Esophagus (tissue), 2 donors: ENCODE results near the gene EFTUD2. TPM values are rescaled to one million over a fixed set of nuclear protein-coding genes. Genes with fewer than 3 reads are reported as not detected.

ENCODE experiments used
- H3K27ac ChIP-seq, 2 donors: one replicate each; pipeline ENCODE4 v1.5.1; 2013; ENCODE audit warnings: low read depth in 2 of 2, mild to moderate bottlenecking in 2 of 2, inconsistent platforms in 1 of 2, low read length in 1 of 2, moderate library complexity in 1 of 2
- H3K27me3 ChIP-seq, 2 donors: one replicate each; pipeline ENCODE4 v1.6.1; 2013; ENCODE audit warnings: low read length in 2 of 2, control low read depth in 1 of 2, mild to moderate bottlenecking in 1 of 2; ENCODE audit not compliant: insufficient read depth in 2 of 2, control insufficient read depth in 1 of 2
- H3K36me3 ChIP-seq, 2 donors: one replicate each; pipeline ENCODE4 v1.6.1; 2013; ENCODE audit warnings: low read length in 1 of 2; ENCODE audit not compliant: control insufficient read depth in 2 of 2, insufficient read depth in 2 of 2
- H3K4me1 ChIP-seq, 2 donors: one replicate each; pipeline ENCODE4 v1.6.1; 2013; ENCODE audit warnings: low read length in 1 of 2; ENCODE audit not compliant: control insufficient read depth in 2 of 2, insufficient read depth in 2 of 2
- H3K4me3 ChIP-seq, 2 donors: one replicate each; pipeline ENCODE4 v1.5.1; 2013; ENCODE audit warnings: low read length in 2 of 2, mild to moderate bottlenecking in 2 of 2, low read depth in 1 of 2, moderate library complexity in 1 of 2
- H3K9me3 ChIP-seq, 2 donors: one replicate each; pipeline ENCODE4 v1.6.1; 2013; ENCODE audit warnings: mild to moderate bottlenecking in 2 of 2, low read depth in 1 of 2, low read length in 1 of 2, moderate library complexity in 1 of 2; ENCODE audit not compliant: control insufficient read depth in 2 of 2, insufficient read depth in 1 of 2
- WGBS, 2 donors: extraction: QIAGEN DNeasy Blood & Tissue Kit; methylation state at CpG; one replicate each; pipeline ENCODE4 v1.1.7; 2013; 5-methylcytosine and 5-hydroxymethylcytosine counted together
- polyA plus RNA-seq, 2 donors: library from polyadenylated mRNA; stranded (reverse); fragments of 200-250 nt; gene quantifications; one replicate each; pipeline ENCODE4 v1.2.3, GENCODE V29; 2013
- donor health status: healthy with polysubstance abuse.
- donor health status: Bipolar disorder and iron deficiency.

EFTUD2 gene
- polyA plus RNA-seq, 2 donors: 15.8 to 38.4 TPM

DNA sequence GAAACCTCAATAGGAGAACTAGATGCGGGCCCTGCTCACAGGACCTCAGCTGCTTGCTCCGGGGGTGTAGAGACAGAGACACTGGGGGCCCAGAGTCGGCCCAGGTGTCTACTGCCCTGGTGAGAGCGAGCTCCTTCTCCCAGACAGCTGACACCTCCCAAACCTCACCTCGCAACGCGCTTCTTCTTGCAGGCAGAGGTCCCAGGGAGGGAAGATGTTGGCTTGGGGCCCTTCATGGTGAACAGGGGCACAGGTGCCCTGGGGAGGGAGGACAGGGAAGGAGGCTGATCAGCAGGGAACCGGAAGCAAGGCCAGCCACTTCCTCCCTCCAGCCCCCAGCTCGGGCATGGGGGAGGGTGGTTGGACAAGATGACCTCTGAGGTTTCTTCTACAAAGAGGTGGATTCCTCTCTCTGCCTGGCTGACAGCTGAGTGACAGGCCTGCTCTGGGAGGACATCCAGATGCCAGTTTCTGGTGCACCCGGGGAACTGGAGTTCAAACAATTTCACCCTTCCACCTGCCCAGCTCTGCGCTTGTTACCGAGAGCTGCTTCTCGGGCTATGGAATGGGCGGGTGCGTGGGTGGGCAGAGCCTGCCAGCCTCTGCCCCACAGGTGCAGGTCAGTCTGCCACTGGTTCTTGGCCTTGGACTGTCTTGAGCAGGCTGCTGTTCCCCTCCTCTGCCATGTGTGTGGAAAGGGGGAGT, 27.7 kb upstream of the EFTUD2 start:
- no peak overlapping the region for H3K27ac ChIP-seq
- no peaks in the 10 kb centered on the region for H3K4me1 ChIP-seq
- H3K36me3 ChIP-seq: peaks cover 0 to 6% of the 10 kb centered on the region in 2 donors
- WGBS, 2 donors: 93 to 94% methylated on average over 15 of the region's 15 CpGs
- no peaks in the 10 kb centered on the region for H3K27me3 ChIP-seq
- no peaks in the 10 kb centered on the region for H3K9me3 ChIP-seq
- no peak overlapping the region for H3K4me3 ChIP-seq

DNA sequence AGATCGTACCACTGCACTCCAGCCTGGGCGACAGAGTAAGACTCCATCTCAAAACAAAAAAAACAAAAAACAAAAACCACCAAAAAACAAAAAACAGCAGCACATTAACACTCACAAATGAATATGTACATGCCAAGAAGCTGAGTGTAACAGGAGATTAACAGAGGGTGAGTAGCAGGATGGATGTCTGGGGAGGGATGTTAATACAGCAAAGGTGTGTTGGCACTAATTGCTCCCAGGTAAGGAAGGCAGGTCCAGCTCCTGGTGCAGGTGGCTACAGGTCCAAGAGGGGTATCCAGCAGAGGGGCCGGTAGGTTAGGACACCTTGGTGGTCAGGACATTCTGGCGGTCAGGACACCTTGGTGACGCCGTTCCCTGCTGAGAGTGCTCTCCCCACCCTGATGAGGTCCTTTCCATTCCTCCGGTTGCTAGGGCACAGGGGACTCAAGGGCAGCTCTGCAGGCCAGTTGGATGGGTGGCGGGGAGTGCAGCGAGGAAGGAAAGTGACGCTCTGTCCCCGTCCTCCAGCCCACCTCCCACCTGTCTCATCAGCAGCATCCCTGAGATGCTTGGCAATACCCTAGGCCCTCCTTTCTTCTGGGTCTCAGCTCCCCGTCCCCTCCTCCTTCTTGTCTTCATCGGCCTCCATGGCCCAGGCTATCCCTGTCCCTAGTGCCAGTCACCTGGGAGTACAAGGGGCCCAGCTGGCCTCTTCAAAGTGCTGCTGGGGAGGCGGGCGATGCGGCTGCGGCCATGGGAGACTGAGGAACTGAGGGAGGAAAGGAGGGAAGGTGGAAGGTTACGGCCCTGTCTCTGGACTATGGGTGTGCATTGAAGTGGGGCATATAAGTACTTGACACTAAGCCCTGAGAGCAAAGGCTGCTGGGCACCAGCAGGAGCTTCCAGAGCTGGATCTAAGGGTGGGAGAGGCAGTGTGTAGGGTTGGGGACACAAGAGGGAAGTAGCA, 26.8 kb upstream of the EFTUD2 start:
- WGBS, 2 donors: 96 to 97% methylated on average over 18 of the region's 18 CpGs
- no peak overlapping the region for H3K4me3 ChIP-seq
- H3K27ac ChIP-seq: no peak overlapping the region
- no peaks in the 10 kb centered on the region for H3K4me1 ChIP-seq
- H3K9me3 ChIP-seq: no peaks in the 10 kb centered on the region
- H3K27me3 ChIP-seq: no peaks in the 10 kb centered on the region
- peaks cover 0 to 4% of the 10 kb centered on the region in 2 donors for H3K36me3 ChIP-seq

DNA sequence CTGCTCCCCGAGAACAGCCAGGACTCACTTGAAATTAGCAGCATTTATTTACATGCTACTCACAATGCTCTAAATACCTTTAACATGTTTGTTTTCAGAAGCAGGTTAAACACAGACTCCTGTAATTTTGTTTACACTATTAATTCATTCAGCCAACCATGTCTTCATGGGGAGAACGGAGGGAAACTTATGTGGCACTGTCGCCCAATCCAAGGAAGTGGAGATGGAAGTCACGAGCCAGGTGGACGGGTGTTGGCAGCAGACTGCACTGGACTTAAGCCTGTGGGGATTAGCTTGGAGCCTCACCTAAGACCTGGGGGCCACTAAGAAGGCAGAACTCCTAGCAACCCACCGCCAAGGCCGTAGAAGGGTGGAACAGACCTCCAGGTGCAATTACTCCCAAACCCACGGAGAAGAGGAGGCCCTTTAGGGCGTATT, 24.9 kb upstream of the EFTUD2 start:
- 68 to 74% methylated on average over 9 of the region's 9 CpGs for WGBS, 2 donors
- Histone ChIP-seq H3K4me1 (no peaks in the 10 kb centered on the region), H3K27ac (no peak overlapping the region), H3K27me3 (no peaks in the 10 kb centered on the region), H3K9me3 (no peaks in the 10 kb centered on the region), H3K36me3 (peaks cover 0 to 4% of the 10 kb centered on the region in 2 donors), H3K4me3 (no peak overlapping the region)

DNA sequence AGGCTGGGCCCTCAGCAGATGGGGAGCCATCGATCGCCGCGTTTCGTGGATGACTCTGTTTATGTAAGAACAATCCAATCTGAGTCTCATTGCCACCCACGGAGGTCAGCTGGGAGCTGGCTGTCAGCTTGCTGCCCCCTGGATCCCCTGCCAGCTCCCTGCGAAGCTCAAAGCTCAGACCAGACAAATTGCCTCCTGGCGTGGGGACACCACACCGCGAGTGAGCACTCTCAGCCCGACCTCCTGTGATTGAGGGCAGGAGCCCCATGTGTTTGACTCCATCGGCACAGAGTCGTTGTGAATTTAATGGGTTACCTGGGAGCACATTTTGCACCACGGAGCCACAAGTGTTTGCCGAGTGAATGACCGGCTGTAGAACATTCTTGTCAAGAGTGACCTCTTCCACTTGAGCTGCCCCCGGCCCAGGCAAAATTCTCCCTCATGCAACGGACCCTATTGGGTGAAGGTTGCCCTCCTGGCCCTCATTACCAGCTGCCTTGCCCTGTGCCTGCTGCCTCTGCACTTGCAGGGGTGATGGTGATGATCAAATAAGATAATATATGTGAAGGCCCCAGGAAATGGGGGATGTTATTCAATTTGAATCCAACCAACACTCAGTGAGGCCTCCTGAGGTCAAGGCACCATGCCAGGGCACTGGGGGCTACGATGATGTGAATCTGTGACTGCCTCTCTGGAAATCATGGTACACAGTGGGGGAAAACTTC, 23.7 kb upstream of the EFTUD2 start:
- H3K27me3 ChIP-seq: no peaks in the 10 kb centered on the region
- H3K9me3 ChIP-seq: no peaks in the 10 kb centered on the region
- peaks cover 0 to 2% of the 10 kb centered on the region in 2 donors for H3K4me1 ChIP-seq
- WGBS, 2 donors: 79 to 84% methylated on average over 19 of the region's 19 CpGs
- H3K36me3 ChIP-seq: peaks cover 0 to 2% of the 10 kb centered on the region in 2 donors
- H3K27ac ChIP-seq: no peak overlapping the region
- H3K4me3 ChIP-seq: no peak overlapping the region

DNA sequence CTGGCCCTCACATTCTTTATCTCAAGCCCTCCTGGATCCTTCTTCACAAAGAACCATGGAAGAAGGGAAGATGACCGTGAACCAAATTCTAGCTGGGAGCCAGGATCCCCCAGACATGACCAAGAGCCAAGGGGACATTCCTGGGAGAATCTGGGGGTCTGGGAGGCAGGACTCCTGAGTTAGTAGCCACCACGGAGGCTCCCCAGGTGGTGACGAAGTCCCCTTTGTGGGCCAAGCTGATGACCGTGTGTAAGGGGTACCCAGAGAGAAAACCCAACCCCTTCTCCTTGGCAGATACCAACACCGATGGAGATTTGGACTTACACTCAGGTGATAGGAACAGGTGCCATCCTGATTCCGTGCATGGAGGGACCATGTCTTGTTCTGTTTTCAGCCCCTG, 22.9 kb upstream of the EFTUD2 start:
- Histone ChIP-seq H3K27ac (no peak overlapping the region), H3K27me3 (no peaks in the 10 kb centered on the region), H3K4me3 (no peak overlapping the region), H3K9me3 (no peaks in the 10 kb centered on the region), H3K4me1 (peaks cover 0 to 7% of the 10 kb centered on the region in 2 donors), H3K36me3 (peaks cover 0 to under 1% of the 10 kb centered on the region in 2 donors)
- WGBS, 2 donors: 88 to 91% methylated on average over 6 of the region's 6 CpGs

DNA sequence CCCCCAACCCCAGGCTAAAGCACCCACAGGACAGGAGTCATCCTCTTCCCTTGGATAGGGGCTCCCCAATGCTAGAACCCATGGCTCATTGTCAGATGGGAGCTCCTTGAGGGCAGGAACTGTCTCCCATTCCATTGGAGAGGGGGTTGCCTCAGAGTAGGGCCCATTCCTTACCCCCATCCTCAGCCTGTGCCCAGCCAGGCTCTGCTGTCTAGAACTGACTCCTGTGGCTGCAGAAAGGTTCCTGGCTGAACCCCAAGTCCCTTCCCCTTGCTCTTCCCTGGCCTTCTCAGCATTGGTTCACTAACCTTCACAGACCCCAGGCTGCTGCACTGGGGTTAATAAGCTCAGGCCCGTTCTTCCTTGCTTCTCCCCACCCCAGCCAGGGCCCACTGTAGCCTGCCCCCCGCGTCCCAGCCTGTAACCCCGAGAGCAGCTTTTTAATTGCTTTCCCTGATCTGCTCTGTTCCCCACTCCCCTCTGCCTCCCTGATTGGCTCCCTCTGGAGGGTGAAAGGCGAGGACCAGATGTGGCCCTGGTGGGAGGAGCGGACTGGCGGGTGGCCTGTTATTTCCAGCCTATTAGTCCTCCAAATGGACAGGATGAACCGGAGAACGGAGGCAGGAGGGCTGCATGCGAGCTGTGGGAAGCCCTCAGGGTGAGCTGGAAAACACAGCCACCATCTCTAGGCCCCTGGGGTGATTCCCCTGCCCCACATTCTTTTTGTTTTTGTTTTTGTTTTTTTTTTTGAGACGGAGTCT, 22.1 kb upstream of the EFTUD2 start:
- no peaks in the 10 kb centered on the region for H3K27me3 ChIP-seq
- 78 to 83% methylated on average over 11 of the region's 11 CpGs for WGBS, 2 donors

DNA sequence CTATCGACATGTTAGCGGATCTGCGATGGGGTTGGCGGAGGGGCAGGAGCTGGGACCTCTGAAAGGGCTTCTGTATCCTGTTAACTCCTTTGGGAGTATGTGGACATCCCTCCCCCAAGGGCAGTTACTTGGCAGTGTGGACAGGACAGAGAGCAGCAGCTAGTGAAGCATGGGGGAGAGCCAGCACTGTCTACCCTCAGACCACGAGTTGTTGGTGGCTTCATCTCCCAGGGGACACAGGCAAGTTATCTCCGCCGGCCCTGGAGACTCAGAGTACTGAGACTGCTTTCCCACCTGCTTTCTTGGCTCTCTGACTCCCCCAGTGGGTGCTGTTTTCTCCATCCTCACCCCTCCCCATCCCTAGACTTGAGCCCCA, 21.3 kb upstream of the EFTUD2 start:
- no peaks in the 10 kb centered on the region for H3K27me3 ChIP-seq
- 78 to 82% methylated on average over 7 of the region's 7 CpGs for WGBS, 2 donors
- H3K27ac ChIP-seq: no peak overlapping the region
- no peak overlapping the region for H3K4me3 ChIP-seq
- no peaks in the 10 kb centered on the region for H3K9me3 ChIP-seq
- H3K36me3 ChIP-seq: no peaks in the 10 kb centered on the region
- peaks cover 4 to 12% of the 10 kb centered on the region in 2 donors for H3K4me1 ChIP-seq

More for the DNA sequence above, 22.1 kb upstream of the EFTUD2 start:
- no peak overlapping the region for H3K4me3 ChIP-seq
- no peak overlapping the region for H3K27ac ChIP-seq
- H3K36me3 ChIP-seq: no peaks in the 10 kb centered on the region
- H3K4me1 ChIP-seq: peaks cover 4 to 12% of the 10 kb centered on the region in 2 donors
- no peaks in the 10 kb centered on the region for H3K9me3 ChIP-seq

DNA sequence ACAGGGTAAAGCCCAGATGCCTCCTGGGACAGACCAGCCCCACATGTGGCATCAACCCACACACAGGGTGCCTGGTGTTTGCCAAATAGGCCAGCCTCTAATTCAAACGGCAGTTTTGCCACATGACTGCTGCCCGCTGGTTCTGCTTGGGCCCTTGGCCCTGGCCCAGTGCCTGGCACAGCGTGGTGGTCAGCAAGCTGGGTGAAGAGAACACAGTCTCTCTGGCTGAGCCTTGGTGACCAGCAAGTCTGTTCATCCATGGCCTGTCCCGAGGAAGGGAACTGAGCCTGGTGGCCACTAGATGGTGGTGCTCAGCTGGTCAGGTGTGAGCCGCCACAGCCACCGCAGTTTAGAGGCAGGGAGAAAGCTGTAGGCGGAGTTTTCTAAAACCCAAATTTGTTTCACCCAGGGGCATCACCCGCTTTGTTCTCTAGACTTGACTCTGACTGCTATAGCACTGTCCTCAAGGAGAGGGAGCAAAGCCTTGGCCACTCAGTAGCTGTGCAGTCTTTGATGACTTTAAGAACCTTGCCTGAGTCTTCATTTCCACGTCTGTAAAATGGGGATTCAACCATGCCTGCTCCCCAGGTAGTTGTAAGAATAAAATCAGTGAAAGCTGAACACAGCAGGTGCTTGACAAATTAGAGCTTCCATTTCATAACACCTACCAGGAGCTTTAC, 20.8 kb upstream of the EFTUD2 start:
- Histone ChIP-seq H3K27ac (no peak overlapping the region), H3K4me1 (peaks cover 4 to 12% of the 10 kb centered on the region in 2 donors), H3K9me3 (no peaks in the 10 kb centered on the region), H3K27me3 (no peaks in the 10 kb centered on the region), H3K4me3 (no peak overlapping the region), H3K36me3 (no peaks in the 10 kb centered on the region)
- WGBS, 2 donors: 13 to 15% methylated on average over 9 of the region's 9 CpGs
